OCI-LY3 (cell line): ENCODE results near the gene LIPJ.

Experiments
- CTCF ChIP-seq: fragments of 200-600, 300-600 bp; sonication (generic); IDR thresholded peaks from 2 replicates; pipeline ENCODE4 v1.5.1; 2014; ENCODE audit warnings: antibody characterized with exemption, low read length, low read depth
- EZH2phosphoT487 ChIP-seq: fragments of 200-600 bp; shearing (Covaris generic); IDR thresholded peaks from 2 replicates; pipeline ENCODE4 v1.6.1; 2018; ENCODE audit warnings: antibody characterized with exemption, mixed run types, low read depth

- no peak for TF ChIP-seq CTCF
- no peak for TF ChIP-seq EZH2phosphoT487
These were observed 56.4 kb downstream of the LIPJ start for GRCh38 chr10:88642963-88643362.
